Smooth muscle cell (in vitro differentiated cells): ENCODE data around the gene GNPNAT1. TPM values are rescaled to one million over a fixed set of nuclear protein-coding genes. Genes with fewer than 3 reads are reported as not detected.

Experiments
- DNase-seq: peaks from one replicate; lab custom pipeline; 2025; ENCODE audit not compliant: unreplicated experiment; lab: John Stamatoyannopoulos, UW
- H2AFZ ChIP-seq: fragments of 200-600 bp; sonication (generic); 2 replicates; pipeline ENCODE4 v1.6.0; 2016; ENCODE audit warnings: antibody characterized with exemption, low read depth, mild to moderate bottlenecking
- H3F3A ChIP-seq: fragments of 200-600 bp; sonication (generic); 2 replicates; pipeline ENCODE4 v1.6.0; 2017; ENCODE audit warnings: antibody characterized with exemption, low read depth
- H3K27ac ChIP-seq: fragments of 200-600 bp; sonication (generic); 2 replicates; pipeline ENCODE4 v1.5.1; 2016; ENCODE audit warnings: low read depth, mild to moderate bottlenecking
- H3K27me3 ChIP-seq: fragments of 200-600 bp; sonication (generic); 2 replicates; pipeline ENCODE4 v1.6.1; 2016; ENCODE audit warnings: low read depth, mild to moderate bottlenecking
- H3K36me3 ChIP-seq: fragments of 200-600 bp; sonication (generic); 2 replicates; pipeline ENCODE4 v1.5.1; 2016; ENCODE audit warnings: low read depth
- H3K4me1 ChIP-seq: fragments of 200-600 bp; sonication (generic); 2 replicates; pipeline ENCODE4 v1.5.1; 2016; ENCODE audit warnings: low read depth
- H3K4me2 ChIP-seq: fragments of 200-600 bp; sonication (generic); 2 replicates; pipeline ENCODE4 v1.6.0; 2016; ENCODE audit warnings: mild to moderate bottlenecking
- H3K4me3 ChIP-seq: fragments of 200-600 bp; sonication (generic); 2 replicates; pipeline ENCODE4 v1.5.1; 2016; ENCODE audit warnings: mild to moderate bottlenecking
- H3K79me2 ChIP-seq: fragments of 200-600 bp; sonication (generic); 2 replicates; pipeline ENCODE4 v1.6.0; 2016; ENCODE audit warnings: low read depth, mild to moderate bottlenecking
- H3K9ac ChIP-seq: fragments of 200-600 bp; sonication (generic); 2 replicates; pipeline ENCODE4 v1.6.0; 2016; ENCODE audit warnings: low read depth
- H3K9me3 ChIP-seq: fragments of 200-600 bp; sonication (generic); replicated peaks from 2 replicates; pipeline ENCODE4 v1.5.1; 2016; ENCODE audit warnings: low read depth
- H4K20me1 ChIP-seq: fragments of 200-600 bp; sonication (generic); 2 replicates; pipeline ENCODE4 v1.6.0; 2016; ENCODE audit warnings: low read depth
- CTCF ChIP-seq: fragments of 200-600 bp; sonication (generic); IDR thresholded peaks from 2 replicates; pipeline ENCODE4 v1.5.1; 2017; ENCODE audit warnings: borderline replicate concordance, mild to moderate bottlenecking, antibody characterized with exemption; ENCODE audit not compliant: insufficient read depth, poor library complexity, severe bottlenecking
- WGBS: methylation state at CpG from one replicate; pipeline ENCODE4 v1.1.7; 2016; ENCODE audit warnings: low lambda C conversion rate; 5-methylcytosine and 5-hydroxymethylcytosine counted together
- polyA plus RNA-seq: library from polyadenylated mRNA; unstranded; fragments of >200 nt; fragmentation: Nextera tagmentation; extraction: Ambion mirVana; gene quantifications from 2 replicates; pipeline ENCODE4 v1.2.1, GENCODE V29; 2016
- total RNA-seq: library from RNA; depleted of rRNA; stranded (reverse); fragments of >200 nt; gene quantifications from 2 replicates; pipeline ENCODE4 v1.2.3, GENCODE V29; 2014

GNPNAT1 gene
- total and polyA plus RNA-seq, 2 experiments from 2014 or later, result 18.3 to 22.9 TPM

- H3K27ac ChIP-seq, result no peak overlapping the region
- H3K36me3 ChIP-seq, result no peaks in the 10 kb centered on the region
- H3K4me2 ChIP-seq, result no peak overlapping the region
- peaks cover 3% of the 10 kb centered on the region for H3F3A ChIP-seq
- DNase-seq, result no peak
- WGBS, result 88% methylated on average over 7 of the region's 7 CpGs
- H3K4me1 ChIP-seq, result peaks cover 30% of the 10 kb centered on the region
- no peaks in the 10 kb centered on the region for H4K20me1 ChIP-seq
- H3K27me3 ChIP-seq, result no peaks in the 10 kb centered on the region
- H3K79me2 ChIP-seq, result no peaks in the 10 kb centered on the region
- H3K9ac ChIP-seq, result no peak overlapping the region
- no peak overlapping the region for H3K4me3 ChIP-seq
- peak overlapping the region; percentile 50 for H2AFZ ChIP-seq
- no peak for TF ChIP-seq CTCF
- no peaks in the 10 kb centered on the region for H3K9me3 ChIP-seq
Observed at GRCh38 chr14:52829527-52830185, 38.2 kb upstream of the GNPNAT1 start.

GRCh38 chr14:52827426-52827825, 36.0 kb upstream of the GNPNAT1 start:
- Histone ChIP-seq H3K4me1 (peaks cover 25% of the 10 kb centered on the region), H3K27ac (no peak overlapping the region), H3K4me3 (no peak overlapping the region), H3K9ac (no peak overlapping the region), H3K9me3 (no peaks in the 10 kb centered on the region), H3K79me2 (no peaks in the 10 kb centered on the region), H4K20me1 (no peaks in the 10 kb centered on the region), H3K27me3 (no peaks in the 10 kb centered on the region), H3K36me3 (no peaks in the 10 kb centered on the region), H3F3A (peaks cover 3% of the 10 kb centered on the region), H3K4me2 (no peak overlapping the region), H2AFZ (no peak overlapping the region)
- no peak for DNase-seq
- no peak for TF ChIP-seq CTCF

- Histone ChIP-seq H3K27me3 (no peaks in the 10 kb centered on the region), H4K20me1 (no peaks in the 10 kb centered on the region), H2AFZ (no peak overlapping the region), H3K27ac (no peak overlapping the region), H3K36me3 (no peaks in the 10 kb centered on the region), H3K4me1 (peaks cover 9% of the 10 kb centered on the region), H3K79me2 (no peaks in the 10 kb centered on the region), H3K4me3 (no peak overlapping the region), H3K9me3 (no peaks in the 10 kb centered on the region), H3K9ac (no peak overlapping the region), H3F3A (no peaks in the 10 kb centered on the region), H3K4me2 (no peak overlapping the region)
- TF ChIP-seq CTCF, result no peak
- 84% methylated on average over 4 of the region's 4 CpGs for WGBS
- DNase-seq, result no peak
Observed at GRCh38 chr14:52825085-52825484, 33.7 kb upstream of the GNPNAT1 start.

GRCh38 chr14:52824462-52824861, 33.1 kb upstream of the GNPNAT1 start:
- H4K20me1 ChIP-seq, result no peaks in the 10 kb centered on the region
- H2AFZ ChIP-seq, result no peak overlapping the region
- H3K9me3 ChIP-seq, result no peaks in the 10 kb centered on the region
- H3K36me3 ChIP-seq, result no peaks in the 10 kb centered on the region
- no peak for DNase-seq
- no peaks in the 10 kb centered on the region for H3F3A ChIP-seq
- WGBS, result 42% methylated on average over 4 of the region's 4 CpGs
- H3K9ac ChIP-seq, result no peak overlapping the region
- no peak for TF ChIP-seq CTCF
- no peaks in the 10 kb centered on the region for H3K79me2 ChIP-seq
- H3K27ac ChIP-seq, result no peak overlapping the region
- H3K27me3 ChIP-seq, result no peaks in the 10 kb centered on the region
- H3K4me3 ChIP-seq, result no peak overlapping the region
- H3K4me2 ChIP-seq, result no peak overlapping the region
- peaks cover 9% of the 10 kb centered on the region for H3K4me1 ChIP-seq
